A549 (cell line): ENCODE results near the gene GBA2. TPM values are rescaled to one million over a fixed set of nuclear protein-coding genes. Genes with fewer than 3 reads are reported as not detected.

ENCODE experiments used
- ATAC-seq, 2 experiments: fragments of 200-7000 bp in 1 of 2; fragments of >200 bp in 1 of 2; cut with Nextera tagmentation in 1 of 2; cut with Tn5 transposase in 1 of 2; 3 replicates each; pipeline versions ENCODE4 v1.8.0 to v1.9.1; 2018 to 2020; ENCODE audit warnings: mild to moderate bottlenecking in 1 of 2, moderate library complexity in 1 of 2
- CTCF ChIA-PET: fragments of 300-600 bp; sonication (Branson Sonifier 250); formaldehyde crosslinking; extraction: SDS; loops from one replicate; lab custom pipeline; 2021; ENCODE audit warnings: antibody characterized with exemption, inconsistent platforms; lab: Yijun Ruan, JAX
- POLR2A ChIA-PET: fragments of 350-600 bp; formaldehyde crosslinking; extraction: SDS; loops from one replicate; lab custom pipeline; 2021; ENCODE audit warnings: antibody characterized with exemption, inconsistent platforms; lab: Yijun Ruan, JAX
- DNase-seq, 2 experiments: peaks; one replicate each; pipeline versions ENCODE4 v3.0.0 to v3.0.0-alpha.2; 2011 to 2016; ENCODE audit warnings: low read depth in 1 of 2, low spot score in 1 of 2
- FAIRE-seq: peaks from 2 replicates; lab custom pipeline; 2011; peaks lifted over from hg19 to GRCh38; lab: Jason Lieb, UNC
- H3K27ac ChIP-seq, 2 experiments: fragments of >200 bp; sonication (Bioruptor Twin); formaldehyde crosslinking; 3 replicates each; pipeline ENCODE4 v1.5.1; 2016 to 2017
- H3K4me1 ChIP-seq: fragments of >200 bp; sonication (Bioruptor Twin); formaldehyde crosslinking; 3 replicates; pipeline ENCODE4 v1.6.1; 2016
- H3K4me2 ChIP-seq: fragments of >200 bp; sonication (Bioruptor Twin); formaldehyde crosslinking; 3 replicates; pipeline ENCODE4 v1.6.1; 2016
- H3K4me3 ChIP-seq: fragments of >200 bp; sonication (Bioruptor Twin); formaldehyde crosslinking; 3 replicates; pipeline ENCODE4 v1.5.1; 2016
- H3K9me3 ChIP-seq: fragments of >200 bp; sonication (Bioruptor Twin); formaldehyde crosslinking; 3 replicates; pipeline ENCODE4 v1.6.1; 2016
- CBX8 ChIP-seq: fragments of 200-600 bp; sonication (generic); IDR thresholded peaks from 2 replicates; pipeline ENCODE4 v1.6.1; 2016
- CHD4 ChIP-seq: fragments of 200-600 bp; sonication (generic); IDR thresholded peaks from 2 replicates; pipeline ENCODE4 v1.6.1; 2016; ENCODE audit warnings: antibody characterized with exemption, mild to moderate bottlenecking, borderline replicate concordance
- EHMT2 ChIP-seq: fragments of 200-600 bp; sonication (generic); IDR thresholded peaks from 2 replicates; pipeline ENCODE4 v1.6.1; 2016; ENCODE audit warnings: antibody characterized with exemption, low read depth, mild to moderate bottlenecking, moderate library complexity
- EP300 ChIP-seq, 2 experiments: fragments of >200 bp; sonication (Bioruptor Twin); formaldehyde crosslinking; IDR thresholded peaks; 2 replicates in 1 of 2; 3 replicates in 1 of 2; pipeline ENCODE4 v1.6.1; 2016 to 2017
- ESRRA ChIP-seq: fragments of 150-350 bp; IDR thresholded peaks from 2 replicates; pipeline ENCODE4 v1.6.1; 2014; ENCODE audit warnings: mild to moderate bottlenecking, low read length, borderline replicate concordance
- GATA3 ChIP-seq: IDR thresholded peaks from 2 replicates; pipeline ENCODE4 v1.6.1; 2012; ENCODE audit warnings: borderline replicate concordance
- HDAC2 ChIP-seq: fragments of 200-600 bp; sonication (generic); IDR thresholded peaks from 2 replicates; pipeline ENCODE4 v1.6.1; 2016
- HMGXB4 ChIP-seq: fragments of 250-450 bp; sonication (Bioruptor Pico); IDR thresholded peaks from 2 replicates; pipeline ENCODE4 v1.5.0; 2021; ENCODE audit warnings: mild to moderate bottlenecking, moderate library complexity, borderline replicate concordance
- HOXA7 ChIP-seq: fragments of 250-450 bp; sonication (Bioruptor Pico); IDR thresholded peaks from 2 replicates; pipeline ENCODE4 v1.5.0; 2020; ENCODE audit warnings: mild to moderate bottlenecking, moderate library complexity
- HOXB5 ChIP-seq: fragments of 250-450 bp; sonication (Bioruptor Pico); IDR thresholded peaks from 2 replicates; pipeline ENCODE4 v1.5.0; 2020; ENCODE audit warnings: mild to moderate bottlenecking, moderate library complexity
- JUNB ChIP-seq: fragments of >200 bp; sonication (Bioruptor Twin); formaldehyde crosslinking; IDR thresholded peaks from 2 replicates; pipeline ENCODE4 v1.6.1; 2016
- KDM1A ChIP-seq: fragments of 200-600 bp; sonication (generic); IDR thresholded peaks from 2 replicates; pipeline ENCODE4 v1.6.1; 2016; ENCODE audit warnings: low read depth, mild to moderate bottlenecking
- KDM5A ChIP-seq: fragments of 200-600 bp; sonication (generic); IDR thresholded peaks from 2 replicates; pipeline ENCODE4 v1.6.1; 2016; ENCODE audit warnings: antibody characterized with exemption, mild to moderate bottlenecking
- MAFK ChIP-seq: fragments of 450-650 bp; IDR thresholded peaks from 2 replicates; pipeline ENCODE4 v1.6.1; 2014; ENCODE audit not compliant: partially characterized antibody
- MYC ChIP-seq: IDR thresholded peaks from 2 replicates; pipeline ENCODE4 v1.6.1; 2012; ENCODE audit warnings: mild to moderate bottlenecking, inconsistent platforms, low read length, improper control_type of control experiment, borderline replicate concordance
- NFE2L2 ChIP-seq: fragments of 150-350 bp; conservative IDR thresholded peaks from 2 replicates; pipeline ENCODE4 v1.6.1; 2014; ENCODE audit warnings: low read length
- PHF8 ChIP-seq: fragments of 200-600 bp; sonication (generic); IDR thresholded peaks from 2 replicates; pipeline ENCODE4 v1.6.1; 2016; ENCODE audit warnings: low read depth, mild to moderate bottlenecking, antibody characterized with exemption, moderate library complexity, borderline replicate concordance
- RAD21 ChIP-seq, 2 experiments: fragments of >200 bp in 1 of 2; sonication (Bioruptor Twin) in 1 of 2; formaldehyde crosslinking in 1 of 2; IDR thresholded peaks in 1 of 2; conservative IDR thresholded peaks in 1 of 2; 2 replicates in 1 of 2; 3 replicates in 1 of 2; pipeline ENCODE4 v1.6.1; 2012 to 2018; ENCODE audit warnings: inconsistent platforms in 1 of 2
- REST ChIP-seq: fragments of 200-600 bp; sonication (generic); IDR thresholded peaks from 2 replicates; pipeline ENCODE4 v1.6.1; 2016; ENCODE audit warnings: antibody characterized with exemption, mild to moderate bottlenecking, moderate library complexity
- ZC3H11A ChIP-seq: fragments of 450-650 bp; IDR thresholded peaks from 2 replicates; pipeline ENCODE4 v1.6.1; 2014; ENCODE audit warnings: antibody characterized with exemption, mild to moderate bottlenecking
- ZNF302 ChIP-seq: fragments of 250-450 bp; sonication (Bioruptor Pico); IDR thresholded peaks from 2 replicates; pipeline ENCODE4 v1.9.0; 2021; ENCODE audit warnings: inconsistent platforms, mild to moderate bottlenecking, moderate library complexity
- WGBS: methylation state at CpG from one replicate; pipeline ENCODE4 v1.1.6; 2017; ENCODE audit errors: missing lambda C conversion rate; 5-methylcytosine and 5-hydroxymethylcytosine counted together
- polyA plus RNA-seq, 4 experiments: library from polyadenylated mRNA; depleted of rRNA in 3 of 4; stranded (reverse); fragments of >200 nt; fragmentation: RNase III in 1 of 4; extraction: RNeasy Plus Mini Kit Qiagen cat#74134 plus additional on column Dnase treatment in 1 of 4; gene quantifications; 2 replicates in 3 of 4; 3 replicates in 1 of 4; pipeline ENCODE4 v1.2.3, GENCODE V29; 2011 to 2017
- TF ChIP-seq, protein P1 (sequence below): fragments of >200 bp; sonication (Bioruptor Twin); formaldehyde crosslinking; IDR thresholded peaks from 2 replicates; pipeline ENCODE4 v1.6.1; 2016
- TF ChIP-seq, protein P2 (sequence below): IDR thresholded peaks from 2 replicates; pipeline ENCODE4 v1.6.1; 2012; ENCODE audit warnings: low read depth, borderline replicate concordance

Gene GBA2
- polyA plus RNA-seq, 2 of the 4 experiments (the other 2 are of a cell fraction): 38.9 to 40.0 TPM

DNA sequence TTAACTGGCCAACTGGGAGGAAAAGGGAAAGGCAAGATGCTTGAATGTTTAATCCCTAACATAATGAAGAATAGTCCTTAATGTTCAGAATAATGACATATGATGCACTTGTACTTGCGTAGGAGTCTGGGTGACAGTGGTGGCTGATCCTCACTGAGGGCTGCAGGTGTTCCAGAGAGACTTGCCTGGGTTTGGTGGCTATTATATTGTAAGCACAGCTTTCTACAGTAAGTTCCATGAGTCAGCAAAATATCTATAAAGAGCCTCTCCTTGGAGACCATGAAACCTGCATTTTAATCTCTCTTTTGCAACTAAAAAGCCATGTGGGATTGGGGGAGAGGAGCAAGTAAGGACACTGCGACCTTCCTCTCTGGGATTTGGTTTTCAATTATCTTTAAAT lies 40.5 kb upstream of the GBA2 start:
- POLR2A ChIA-PET: interaction anchor here (1.5 kb wide), 1 partner anchor 93 kb away, joined by 4 read pairs; no protein-coding TSS in a partner anchor
- WGBS: 91% methylated on average over 2 of the region's 2 CpGs
- H3K9me3 ChIP-seq: no peaks in the 10 kb centered on the region
- H3K27ac ChIP-seq: no peak overlapping the region
- no peak overlapping the region for H3K4me3 ChIP-seq
- CTCF ChIA-PET: interaction anchor here (0.6 to 5.0 kb wide), 56 partner anchors 8 to 404 kb away, joined by 3 to 122 read pairs (median 8); partner anchors contain the start of genes ARHGEF39, CCDC107, FAM221B and GBA2
- FAIRE-seq: no peak
- no peak for DNase-seq
- no peaks in the 10 kb centered on the region; the same call in 2 of the 3 replicates for H3K4me1 ChIP-seq
- TF ChIP-seq NFE2L2: peak; percentile 29; the same call in 1 of the 2 replicates
- TF ChIP-seq MAFK: peak; percentile 95
- no peak for TF ChIP-seq HOXB5 (CRISPR knock-in tag)
- no peak overlapping the region for H3K4me2 ChIP-seq
- no peak for ATAC-seq

GRCh38 chr9:35783418-35783817 lies 34.4 kb upstream of the GBA2 start:
- FAIRE-seq: no peak
- no peaks in the 10 kb centered on the region for H3K9me3 ChIP-seq
- no peak overlapping the region for H3K4me2 ChIP-seq
- CTCF ChIA-PET: interaction anchor here (1.2 to 1.4 kb wide), 3 partner anchors 31 to 128 kb away, joined by 3 to 5 read pairs (median 3); partner anchors contain the start of gene HINT2
- POLR2A ChIA-PET: no interaction called here
- H3K27ac ChIP-seq: no peak overlapping the region
- no peak overlapping the region for H3K4me3 ChIP-seq
- TF ChIP-seq HDAC2 (no peak), KDM5A (no peak), CHD4 (no peak), REST (no peak), JUNB (no peak), HOXA7 (CRISPR knock-in tag) (no peak)
- ATAC-seq: no peak
- no peak for DNase-seq
- H3K4me1 ChIP-seq: no peaks in the 10 kb centered on the region

GRCh38 chr9:35781066-35781465 lies 32.0 kb upstream of the GBA2 start:
- no peak for FAIRE-seq
- no peak for ATAC-seq
- DNase-seq: no peak
- TF ChIP-seq EHMT2 (no peak), ZNF302 (no peak), KDM1A (no peak), ESRRA (no peak), RAD21 (conservative IDR thresholded peaks at IDR 0.05 in 1 of 2, IDR thresholded peaks at IDR 0.05 in 1 of 2) (no peak), HOXB5 (CRISPR knock-in tag) (no peak), HMGXB4 (CRISPR knock-in tag) (no peak), HDAC2 (no peak), NFE2L2 (no peak), CBX8 (no peak), EP300 (IDR thresholded peaks at IDR 0.05) (no peak), PHF8 (no peak), MYC (no peak), MAFK (no peak), ZC3H11A (no peak), GATA3 (no peak), JUNB (no peak)
- TF ChIP-seq, protein P1, sequence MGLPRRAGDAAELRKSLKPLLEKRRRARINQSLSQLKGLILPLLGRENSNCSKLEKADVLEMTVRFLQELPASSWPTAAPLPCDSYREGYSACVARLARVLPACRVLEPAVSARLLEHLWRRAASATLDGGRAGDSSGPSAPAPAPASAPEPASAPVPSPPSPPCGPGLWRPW: no peak
- TF ChIP-seq, protein P2, sequence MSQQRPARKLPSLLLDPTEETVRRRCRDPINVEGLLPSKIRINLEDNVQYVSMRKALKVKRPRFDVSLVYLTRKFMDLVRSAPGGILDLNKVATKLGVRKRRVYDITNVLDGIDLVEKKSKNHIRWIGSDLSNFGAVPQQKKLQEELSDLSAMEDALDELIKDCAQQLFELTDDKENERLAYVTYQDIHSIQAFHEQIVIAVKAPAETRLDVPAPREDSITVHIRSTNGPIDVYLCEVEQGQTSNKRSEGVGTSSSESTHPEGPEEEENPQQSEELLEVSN: no peak
- TF ChIP-seq, all 56 proteins: peak for 0
- H3K4me1 ChIP-seq: no peaks in the 10 kb centered on the region
- no CpG with 5 or more reads among the region's 2 CpGs for WGBS
- ChIA-PET POLR2A (no interaction called here), CTCF (interaction anchor here (1.0 to 2.1 kb wide), 5 partner anchors 9 to 101 kb away, joined by 3 to 5 read pairs (median 3); no protein-coding TSS in a partner anchor)
- no peaks in the 10 kb centered on the region for H3K9me3 ChIP-seq
- H3K27ac ChIP-seq: no peak overlapping the region
- H3K4me2 ChIP-seq: no peak overlapping the region
- no peak overlapping the region for H3K4me3 ChIP-seq
